ENCODE results near the gene HMGB3. TPM values are rescaled to one million over a fixed set of nuclear protein-coding genes. Genes with fewer than 3 reads are reported as not detected.
"Not testable (repeated sequence)": the region's sequence is repeated elsewhere in the genome, so short reads cannot be mapped to it uniquely, and the experiment has no call there.

Gene HMGB3
- total RNA-seq, 1 donor from 2014 or later: 49.2 TPM

DNA sequence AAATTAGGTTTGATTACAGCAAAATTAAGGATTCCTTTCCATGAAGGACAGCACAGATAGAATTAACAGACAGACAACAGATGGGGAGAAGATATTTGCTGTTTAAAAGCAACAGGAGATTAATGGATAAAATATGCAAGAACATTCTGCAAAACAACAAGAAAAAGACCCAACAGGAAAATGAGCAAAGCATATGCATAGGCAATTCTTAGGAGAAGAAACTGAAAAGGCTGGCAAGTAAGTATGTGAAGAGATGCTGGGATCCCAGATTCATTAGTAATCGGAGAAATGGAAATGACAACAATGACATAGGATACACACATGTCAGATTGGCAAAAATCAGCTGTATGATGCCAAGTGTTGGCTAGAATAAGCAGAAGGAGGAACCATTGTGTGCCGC, 27.5 kb upstream of the HMGB3 start:
- no peaks in the 10 kb centered on the region for H3K36me3 Mint-ChIP-seq (ENCODE audit: low read depth)
- no peak overlapping the region for H3K27ac Mint-ChIP-seq (ENCODE audit: unreplicated experiment)
- peaks cover 2% of the 10 kb centered on the region for H3K27me3 Mint-ChIP-seq (ENCODE audit: low read depth)
- no peaks in the 10 kb centered on the region for H3K4me1 Mint-ChIP-seq (ENCODE audit: low read depth)
- DNase-seq (ENCODE audit: low spot score): no peak
- TF ChIP-seq, protein P1, sequence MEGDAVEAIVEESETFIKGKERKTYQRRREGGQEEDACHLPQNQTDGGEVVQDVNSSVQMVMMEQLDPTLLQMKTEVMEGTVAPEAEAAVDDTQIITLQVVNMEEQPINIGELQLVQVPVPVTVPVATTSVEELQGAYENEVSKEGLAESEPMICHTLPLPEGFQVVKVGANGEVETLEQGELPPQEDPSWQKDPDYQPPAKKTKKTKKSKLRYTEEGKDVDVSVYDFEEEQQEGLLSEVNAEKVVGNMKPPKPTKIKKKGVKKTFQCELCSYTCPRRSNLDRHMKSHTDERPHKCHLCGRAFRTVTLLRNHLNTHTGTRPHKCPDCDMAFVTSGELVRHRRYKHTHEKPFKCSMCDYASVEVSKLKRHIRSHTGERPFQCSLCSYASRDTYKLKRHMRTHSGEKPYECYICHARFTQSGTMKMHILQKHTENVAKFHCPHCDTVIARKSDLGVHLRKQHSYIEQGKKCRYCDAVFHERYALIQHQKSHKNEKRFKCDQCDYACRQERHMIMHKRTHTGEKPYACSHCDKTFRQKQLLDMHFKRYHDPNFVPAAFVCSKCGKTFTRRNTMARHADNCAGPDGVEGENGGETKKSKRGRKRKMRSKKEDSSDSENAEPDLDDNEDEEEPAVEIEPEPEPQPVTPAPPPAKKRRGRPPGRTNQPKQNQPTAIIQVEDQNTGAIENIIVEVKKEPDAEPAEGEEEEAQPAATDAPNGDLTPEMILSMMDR (IDR thresholded peaks at IDR 0.05): no peak
- no peak overlapping the region for H3K4me3 Mint-ChIP-seq (ENCODE audit: unreplicated experiment)
- H3K9me3 Mint-ChIP-seq (ENCODE audit: low read depth): peaks cover 9% of the 10 kb centered on the region

DNA sequence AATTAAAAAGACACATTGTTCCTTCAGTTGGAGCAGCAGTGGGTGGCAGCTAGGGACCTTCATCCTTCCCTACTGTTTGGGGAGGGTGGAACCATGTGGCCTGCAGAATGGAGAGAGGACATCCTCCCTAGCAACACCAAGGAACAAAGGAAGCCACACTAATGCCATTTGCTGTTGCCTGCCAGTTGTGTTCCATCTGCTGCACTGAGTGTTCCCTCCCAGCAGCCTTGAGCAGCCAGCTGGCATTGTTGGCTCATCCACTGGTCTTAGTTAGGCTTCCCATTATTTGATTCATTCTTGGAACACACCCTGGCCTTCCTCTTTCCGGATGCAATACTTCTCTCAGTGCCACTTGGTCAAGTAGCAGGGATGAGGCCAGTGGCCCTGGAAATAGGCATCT, 25.0 kb upstream of the HMGB3 start:
- Mint-ChIP-seq H3K4me1 (ENCODE audit: low read depth) (no peaks in the 10 kb centered on the region), H3K27ac (ENCODE audit: unreplicated experiment) (no peak overlapping the region), H3K9me3 (ENCODE audit: low read depth) (peaks cover 9% of the 10 kb centered on the region), H3K27me3 (ENCODE audit: low read depth) (peaks cover 2% of the 10 kb centered on the region), H3K36me3 (ENCODE audit: low read depth) (no peaks in the 10 kb centered on the region), H3K4me3 (ENCODE audit: unreplicated experiment) (no peak overlapping the region)
- TF ChIP-seq, protein P1 (IDR thresholded peaks at IDR 0.05): no peak
- DNase-seq (ENCODE audit: low spot score): no peak

DNA sequence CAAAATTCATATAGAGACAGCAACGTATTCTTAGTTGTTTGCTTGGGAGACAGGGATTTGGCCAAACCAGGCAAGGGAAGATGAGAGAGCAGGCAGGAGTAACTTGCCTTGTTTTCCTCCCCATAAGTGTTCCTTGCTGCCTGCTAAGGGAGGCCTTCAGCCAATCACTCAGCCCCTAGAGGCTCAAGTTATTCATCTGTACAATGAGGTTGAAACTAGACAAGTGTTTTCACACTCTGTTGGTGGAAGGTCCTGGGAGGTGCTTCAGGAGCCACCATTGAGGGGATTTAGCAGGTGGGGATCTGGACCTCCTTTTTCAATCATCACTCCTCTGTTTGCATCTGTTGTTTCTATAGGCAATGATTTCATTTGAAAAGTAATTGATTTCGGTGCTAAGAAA, 23.6 kb upstream of the HMGB3 start:
- no peak for DNase-seq (ENCODE audit: low spot score)
- no peaks in the 10 kb centered on the region for H3K36me3 Mint-ChIP-seq (ENCODE audit: low read depth)
- no peak overlapping the region for H3K27ac Mint-ChIP-seq (ENCODE audit: unreplicated experiment)
- H3K4me3 Mint-ChIP-seq (ENCODE audit: unreplicated experiment): no peak overlapping the region
- H3K9me3 Mint-ChIP-seq (ENCODE audit: low read depth): peaks cover 9% of the 10 kb centered on the region
- H3K4me1 Mint-ChIP-seq (ENCODE audit: low read depth): no peaks in the 10 kb centered on the region
- H3K27me3 Mint-ChIP-seq (ENCODE audit: low read depth): peaks cover 2% of the 10 kb centered on the region
- TF ChIP-seq, protein P1 (IDR thresholded peaks at IDR 0.05): no peak

DNA sequence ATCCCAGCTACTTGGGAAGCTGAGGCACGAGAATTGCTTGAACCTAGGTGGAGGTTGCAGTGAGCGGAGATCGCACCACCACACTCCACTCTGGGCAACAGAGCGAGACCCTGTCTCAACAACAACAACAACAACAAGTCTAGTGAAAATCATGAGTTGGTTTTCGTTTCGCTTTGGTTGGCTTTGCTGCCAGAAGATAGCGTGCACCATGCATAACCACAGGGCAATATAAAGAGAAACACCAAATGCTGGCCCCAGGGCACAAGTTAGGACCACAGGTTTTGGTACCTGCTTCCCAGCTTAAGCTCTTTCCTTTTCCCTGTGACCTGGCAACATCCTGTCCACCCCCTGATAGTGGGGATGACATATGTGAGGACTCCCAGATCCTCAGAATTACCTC, 21.5 kb upstream of the HMGB3 start:
- Mint-ChIP-seq H3K4me1 (ENCODE audit: low read depth) (no peaks in the 10 kb centered on the region), H3K9me3 (ENCODE audit: low read depth) (no peaks in the 10 kb centered on the region), H3K27me3 (ENCODE audit: low read depth) (peaks cover 1% of the 10 kb centered on the region), H3K4me3 (ENCODE audit: unreplicated experiment) (no peak overlapping the region), H3K27ac (ENCODE audit: unreplicated experiment) (no peak overlapping the region), H3K36me3 (ENCODE audit: low read depth) (no peaks in the 10 kb centered on the region)
- TF ChIP-seq, protein P1 (IDR thresholded peaks at IDR 0.05): no peak
- DNase-seq (ENCODE audit: low spot score): no peak

DNA sequence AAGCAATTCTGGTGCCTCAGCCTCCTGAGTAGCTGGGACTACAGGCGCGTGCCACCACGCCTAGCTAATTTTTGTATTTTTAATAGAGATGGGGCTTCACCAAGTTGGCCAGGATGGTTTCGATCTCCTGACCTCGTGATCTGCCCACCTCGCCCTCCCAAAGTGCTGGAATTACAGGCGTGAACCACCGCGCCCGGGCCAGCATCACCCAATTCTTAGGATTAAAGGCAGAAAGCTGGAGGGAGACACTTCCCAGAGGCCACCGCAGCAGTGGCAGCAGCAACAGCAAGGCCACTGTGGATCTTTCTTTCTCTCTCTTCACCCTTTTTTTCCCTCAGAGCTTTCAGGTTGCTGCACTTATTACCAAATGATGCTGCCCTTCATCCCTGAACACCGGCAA, 18.7 kb upstream of the HMGB3 start:
- H3K9me3 Mint-ChIP-seq (ENCODE audit: low read depth); H3K36me3 Mint-ChIP-seq (ENCODE audit: low read depth); H3K27ac Mint-ChIP-seq (ENCODE audit: unreplicated experiment); H3K4me1 Mint-ChIP-seq (ENCODE audit: low read depth); H3K27me3 Mint-ChIP-seq (ENCODE audit: low read depth); DNase-seq (ENCODE audit: low spot score); H3K4me3 Mint-ChIP-seq (ENCODE audit: unreplicated experiment): not testable (repeated sequence)

DNA sequence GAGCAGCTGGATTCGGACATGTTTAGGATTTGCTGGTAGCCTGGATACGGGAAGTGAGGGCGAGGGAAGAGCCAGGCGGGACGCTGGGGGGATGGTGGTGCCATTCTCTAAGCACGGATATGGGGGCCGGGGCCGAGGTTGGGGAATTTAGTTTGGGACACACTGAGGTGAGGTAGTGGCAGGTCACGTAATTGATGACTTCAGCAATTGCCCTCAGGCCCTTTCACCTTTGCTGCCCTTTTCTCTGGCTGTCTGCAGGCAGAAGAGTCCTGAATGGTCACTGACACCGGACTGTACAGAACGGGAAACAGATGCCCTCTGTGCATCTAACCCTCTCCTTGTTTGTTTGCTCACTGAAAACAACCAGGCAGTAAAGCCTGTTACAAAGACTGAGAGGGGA, 16.9 kb upstream of the HMGB3 start:
- Mint-ChIP-seq H3K9me3 (ENCODE audit: low read depth) (peaks cover 1% of the 10 kb centered on the region), H3K4me1 (ENCODE audit: low read depth) (no peaks in the 10 kb centered on the region), H3K36me3 (ENCODE audit: low read depth) (no peaks in the 10 kb centered on the region), H3K27ac (ENCODE audit: unreplicated experiment) (no peak overlapping the region), H3K4me3 (ENCODE audit: unreplicated experiment) (no peak overlapping the region), H3K27me3 (ENCODE audit: low read depth) (peaks cover 1% of the 10 kb centered on the region)
- no peak for DNase-seq (ENCODE audit: low spot score)
- TF ChIP-seq, protein P1 (IDR thresholded peaks at IDR 0.05): no peak

Data from chondrocyte (in vitro differentiated cells).